ES-I3 (cell line): ENCODE data around the gene CLCF1.

Experiments
- H3K36me3 ChIP-seq: 2 replicates; pipeline ENCODE4 v1.6.1; 2013; ENCODE audit warnings: mild to moderate bottlenecking, low read length, control low read depth, moderate library complexity; ENCODE audit not compliant: insufficient read depth
- H3K4me1 ChIP-seq: 2 replicates; pipeline ENCODE4 v1.6.1; 2013; ENCODE audit warnings: mild to moderate bottlenecking, control low read depth, low read length; ENCODE audit not compliant: insufficient read depth
- H3K9ac ChIP-seq: 2 replicates; pipeline ENCODE4 v1.6.1; 2013; ENCODE audit warnings: low read depth, mild to moderate bottlenecking, low read length, moderate library complexity
- H3K9me3 ChIP-seq: 2 replicates; pipeline ENCODE4 v1.6.1; 2013; ENCODE audit warnings: mild to moderate bottlenecking, low read length, moderate library complexity; ENCODE audit not compliant: control insufficient read depth, insufficient read depth

The CLCF1 gene

DNA sequence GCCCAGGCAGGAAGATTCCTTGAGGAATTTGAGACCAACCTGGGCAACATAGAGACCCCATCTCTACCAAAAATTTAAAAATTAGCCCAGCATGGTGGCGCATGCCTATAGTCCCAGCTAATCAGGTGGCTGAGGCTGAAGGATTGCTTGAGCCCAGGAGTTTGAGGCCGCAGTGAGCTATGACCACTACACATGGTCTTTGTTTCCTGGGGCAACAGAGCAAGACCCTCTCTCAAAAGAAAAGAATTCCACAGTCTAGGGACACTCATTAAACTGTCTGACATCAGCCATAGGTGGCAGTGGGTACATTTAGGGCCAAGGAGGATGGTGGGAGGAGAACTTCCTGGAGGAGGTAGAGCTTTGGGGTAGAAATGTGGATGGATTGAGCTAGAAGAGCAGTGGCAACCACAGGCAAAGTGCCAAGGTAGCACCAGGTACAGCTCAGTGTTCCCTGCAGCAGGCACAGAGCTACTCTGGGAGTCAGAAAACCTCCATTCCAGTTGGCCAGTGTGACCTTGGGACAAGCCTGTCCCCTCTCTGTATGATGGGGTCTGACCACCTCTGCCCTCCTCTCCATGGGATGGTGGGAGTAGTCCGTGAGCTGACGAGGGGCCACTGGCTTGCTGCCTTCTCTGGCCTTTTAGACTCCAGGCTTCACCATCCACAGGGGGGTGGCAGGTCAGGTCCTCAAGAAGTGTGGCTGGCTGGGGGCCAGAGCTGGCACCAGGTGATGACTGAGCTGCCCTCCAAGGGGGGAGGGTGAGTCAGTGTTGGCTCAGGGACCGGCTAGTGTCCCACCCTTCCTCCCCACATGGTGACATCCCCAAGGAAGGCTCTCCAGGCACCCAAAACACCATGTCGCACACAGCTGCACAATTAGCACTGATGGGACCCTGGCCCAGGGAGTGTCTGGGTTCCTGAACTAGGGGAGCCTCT is 3.7 kb upstream of the CLCF1 start:
- Histone ChIP-seq H3K9ac (no peak overlapping the region), H3K4me1 (peaks cover 20% of the 10 kb centered on the region; the same call in 1 of the 2 replicates), H3K9me3 (no peaks in the 10 kb centered on the region), H3K36me3 (no peaks in the 10 kb centered on the region)

DNA sequence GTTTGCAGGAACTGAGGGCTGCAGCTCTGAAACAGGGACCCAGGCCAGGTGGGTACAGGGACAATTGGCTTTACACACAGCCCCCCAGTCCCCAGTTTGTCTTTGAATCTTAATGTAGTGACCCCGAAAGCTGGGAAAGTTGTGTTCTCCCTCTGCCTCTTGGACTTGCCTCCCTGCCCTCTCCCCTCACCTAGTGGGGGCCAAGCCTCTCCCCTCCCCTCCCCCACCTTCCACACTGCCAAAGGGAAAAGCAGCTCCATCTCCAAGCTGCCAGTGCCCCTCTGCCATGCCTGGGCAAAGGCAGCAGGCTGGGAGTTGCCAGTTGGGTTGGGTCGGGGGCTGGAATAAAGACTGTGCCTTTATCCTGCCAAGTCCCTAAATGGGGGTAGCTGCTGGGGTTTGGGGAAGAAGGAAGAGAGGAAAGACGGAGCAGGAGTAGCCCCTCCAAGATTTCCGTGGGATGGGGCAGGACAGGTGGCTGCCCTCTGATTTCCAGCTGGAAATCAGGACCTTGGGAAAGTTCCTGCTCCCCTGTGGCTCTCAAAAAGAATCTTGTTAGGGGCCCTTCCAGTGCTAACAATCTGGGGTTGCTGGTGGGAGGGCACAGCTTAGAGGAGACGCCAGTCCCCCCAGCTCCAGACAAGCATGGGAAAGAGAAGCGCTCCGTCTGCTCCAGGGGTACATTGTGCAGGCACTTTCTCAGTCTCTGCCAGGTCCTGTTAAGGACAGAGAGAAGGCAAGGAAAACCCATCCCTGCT is 2.8 kb upstream of the CLCF1 start:
- Histone ChIP-seq H3K9ac (peak overlapping the region; percentile 4; the same call in 1 of the 2 replicates), H3K36me3 (no peaks in the 10 kb centered on the region), H3K4me1 (peaks cover 27% of the 10 kb centered on the region; the same call in 1 of the 2 replicates), H3K9me3 (no peaks in the 10 kb centered on the region)

GRCh38 chr11:67375320-67376055 is 2.1 kb upstream of the CLCF1 start:
- H3K9ac ChIP-seq = peak overlapping the region; percentile 4; the same call in 1 of the 2 replicates
- H3K36me3 ChIP-seq = no peaks in the 10 kb centered on the region
- H3K9me3 ChIP-seq = no peaks in the 10 kb centered on the region
- peaks cover 33% of the 10 kb centered on the region; the same call in 1 of the 2 replicates for H3K4me1 ChIP-seq

DNA sequence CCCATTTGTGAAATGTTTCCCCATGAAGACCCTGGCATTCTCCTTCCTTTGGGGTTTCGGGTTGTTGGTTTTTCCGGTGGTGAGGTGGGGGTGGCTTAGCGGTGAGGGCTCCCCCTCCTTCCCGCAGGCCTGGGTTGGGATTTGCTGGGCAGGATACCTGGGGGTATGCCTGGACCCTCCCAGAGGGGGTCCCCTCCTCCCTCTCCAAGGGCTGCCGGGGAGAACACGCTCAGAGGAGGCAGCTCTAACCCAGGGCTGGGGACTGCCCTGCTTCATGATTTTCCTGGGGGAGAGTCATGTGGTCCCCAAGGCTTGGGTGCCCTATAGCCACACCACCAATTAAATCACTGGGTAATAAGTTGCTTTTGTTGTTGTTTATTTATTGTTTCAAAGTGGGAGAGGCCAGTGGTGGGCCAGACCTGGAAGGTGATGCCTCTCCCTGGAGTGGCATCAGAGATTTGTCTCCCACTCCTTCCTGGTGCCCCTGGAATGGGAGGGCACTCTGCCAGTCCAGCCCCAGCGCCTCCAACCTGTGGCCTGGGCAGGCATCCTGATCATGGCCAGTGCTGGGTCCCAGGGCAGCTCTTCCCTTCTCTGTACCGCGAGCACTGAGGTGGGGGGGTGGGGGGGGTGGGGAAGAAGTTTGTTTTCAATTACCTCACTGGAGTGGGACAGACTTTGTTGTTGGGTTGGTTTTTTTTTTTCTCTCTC is 1.3 kb upstream of the CLCF1 start:
- peak overlapping the region; percentile 66 for H3K9ac ChIP-seq
- no peaks in the 10 kb centered on the region for H3K36me3 ChIP-seq
- peaks cover 32% of the 10 kb centered on the region; the same call in 1 of the 2 replicates for H3K4me1 ChIP-seq
- H3K9me3 ChIP-seq = no peaks in the 10 kb centered on the region

DNA sequence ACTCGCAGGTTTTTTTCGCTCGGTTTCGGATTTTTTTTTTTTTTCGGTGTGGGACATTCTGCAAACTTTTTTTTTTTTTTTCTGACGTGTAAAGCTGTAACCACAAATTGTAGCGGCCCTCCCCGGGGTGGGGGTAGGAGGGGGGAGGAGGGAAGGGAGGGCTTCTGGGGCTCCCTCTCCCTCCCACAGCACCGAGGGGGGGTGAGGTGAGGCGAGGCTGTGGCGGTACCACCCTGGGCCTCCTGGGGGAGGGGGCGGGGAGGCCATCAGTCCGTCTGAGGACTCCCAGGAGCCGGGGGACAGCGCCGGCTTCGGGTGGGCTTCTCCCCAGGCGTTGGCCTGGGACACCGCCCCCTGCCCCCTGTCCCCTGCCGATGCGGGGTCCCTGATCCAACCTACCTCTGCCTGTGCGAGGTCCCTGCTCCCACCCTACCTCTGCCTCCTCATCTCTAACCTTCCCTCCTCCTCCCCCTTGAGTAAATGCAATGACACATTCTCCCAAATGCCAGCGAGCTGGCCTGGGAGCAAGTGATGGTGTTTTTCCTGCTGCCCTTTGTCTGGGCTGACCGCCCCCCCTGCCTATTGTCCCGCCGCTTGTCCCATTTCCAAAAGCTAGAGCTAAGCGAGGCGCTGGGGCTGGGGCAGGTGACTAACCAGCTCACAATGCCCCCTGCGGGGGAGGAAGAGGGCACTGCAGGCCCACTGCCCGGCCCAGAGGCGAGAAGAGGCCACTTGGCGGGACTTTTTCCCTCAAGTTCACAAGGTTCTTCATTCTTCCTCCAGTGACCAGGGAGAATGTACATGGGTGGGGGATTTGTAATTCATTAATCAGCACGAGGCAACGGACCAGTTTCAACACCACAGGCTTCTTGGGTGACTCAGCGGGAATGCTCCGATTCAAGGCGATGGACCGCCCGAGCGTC is 511 bp upstream of the CLCF1 start:
- Histone ChIP-seq H3K9me3 (no peaks in the 10 kb centered on the region), H3K9ac (peak overlapping the region; percentile 66), H3K36me3 (no peaks in the 10 kb centered on the region), H3K4me1 (peaks cover 24% of the 10 kb centered on the region; the same call in 1 of the 2 replicates)

- Histone ChIP-seq H3K9ac (peak overlapping the region; percentile 66; the same call in 1 of the 2 replicates), H3K36me3 (no peaks in the 10 kb centered on the region), H3K4me1 (peaks cover 21% of the 10 kb centered on the region; the same call in 1 of the 2 replicates), H3K9me3 (no peaks in the 10 kb centered on the region)
Measured at GRCh38 chr11:67372321-67372992, 941 bp downstream of the CLCF1 start.

- Histone ChIP-seq H3K4me1 (peaks cover 20% of the 10 kb centered on the region; the same call in 1 of the 2 replicates), H3K36me3 (no peaks in the 10 kb centered on the region), H3K9me3 (no peaks in the 10 kb centered on the region), H3K9ac (peak overlapping the region; percentile 50; the same call in 1 of the 2 replicates)
Measured at GRCh38 chr11:67371911-67372320, 1.5 kb downstream of the CLCF1 start.

DNA sequence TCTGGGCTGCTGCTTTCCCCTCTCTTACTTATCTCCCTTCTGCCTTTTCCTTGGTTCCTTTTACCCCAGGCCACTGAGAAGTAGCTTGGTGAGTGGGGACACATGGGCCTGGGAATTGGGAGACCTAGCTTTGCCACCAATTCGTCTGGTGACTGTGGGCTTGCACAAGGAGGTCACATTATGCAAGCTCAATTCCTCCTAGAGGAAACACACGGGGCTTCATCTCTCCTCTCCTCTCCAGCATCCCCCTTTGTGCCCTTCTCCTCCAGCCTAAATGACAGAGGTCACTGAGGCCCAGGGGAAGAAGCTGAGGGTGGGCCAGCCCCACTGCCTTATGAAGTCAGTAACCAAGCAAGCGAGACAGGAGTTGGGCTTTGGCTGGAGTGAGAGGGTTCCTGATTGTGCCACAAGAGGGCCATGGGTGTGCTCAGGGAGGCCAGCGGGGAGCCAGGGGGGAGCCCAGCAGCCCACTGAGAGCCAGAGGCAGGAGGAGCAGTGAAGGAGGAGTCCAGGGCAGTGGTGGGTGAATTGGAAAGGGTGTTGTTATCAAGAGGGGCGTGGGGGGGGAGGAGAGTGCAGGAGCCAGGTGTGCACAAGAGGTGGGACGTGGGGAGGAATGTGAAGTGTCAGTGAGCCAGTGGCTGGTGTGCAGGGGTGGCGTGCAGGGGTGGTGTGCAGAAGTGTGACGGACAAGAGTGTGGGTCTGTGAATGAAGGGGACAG is 2.0 kb downstream of the CLCF1 start:
- H3K9ac ChIP-seq = peak overlapping the region; percentile 50; the same call in 1 of the 2 replicates
- no peaks in the 10 kb centered on the region for H3K9me3 ChIP-seq
- H3K36me3 ChIP-seq = no peaks in the 10 kb centered on the region
- H3K4me1 ChIP-seq = peaks cover 17% of the 10 kb centered on the region

DNA sequence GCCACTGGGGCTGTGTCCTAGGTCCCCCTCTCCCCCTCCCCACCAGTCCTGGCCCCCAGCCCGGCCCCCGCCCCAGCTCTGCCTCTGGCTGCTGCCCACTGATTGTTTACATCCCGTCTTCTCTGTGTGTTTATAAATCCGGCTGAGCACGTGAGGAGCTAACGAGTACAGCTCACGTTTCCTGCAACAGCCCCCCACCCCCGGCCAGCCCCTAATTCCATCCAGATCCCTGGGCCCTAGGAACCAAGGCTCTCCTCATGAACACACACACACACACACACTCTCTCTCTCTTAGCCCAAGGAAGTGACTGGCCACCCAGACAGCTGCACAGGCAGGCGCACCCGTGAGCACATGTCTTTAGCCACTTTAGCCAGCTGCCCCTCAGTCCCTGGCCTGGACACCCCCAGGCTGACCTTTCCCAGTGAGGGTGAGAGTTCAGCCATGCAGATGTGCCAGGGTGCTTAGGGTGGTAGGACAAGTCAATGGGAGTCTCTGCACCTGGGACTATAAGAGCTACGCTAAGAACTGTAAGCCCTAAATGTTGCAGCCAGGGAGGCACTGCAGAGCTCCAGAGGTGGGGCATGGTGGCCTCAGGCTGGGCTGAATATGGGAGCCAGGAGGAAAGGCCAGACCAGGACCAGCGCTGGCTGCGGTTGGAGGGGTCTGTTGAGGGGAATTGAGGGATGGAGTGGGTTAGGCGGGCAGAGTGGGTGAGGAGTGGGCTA is 2.9 kb downstream of the CLCF1 start:
- Histone ChIP-seq H3K9me3 (no peaks in the 10 kb centered on the region), H3K4me1 (peaks cover 22% of the 10 kb centered on the region), H3K9ac (no peak overlapping the region), H3K36me3 (no peaks in the 10 kb centered on the region)

DNA sequence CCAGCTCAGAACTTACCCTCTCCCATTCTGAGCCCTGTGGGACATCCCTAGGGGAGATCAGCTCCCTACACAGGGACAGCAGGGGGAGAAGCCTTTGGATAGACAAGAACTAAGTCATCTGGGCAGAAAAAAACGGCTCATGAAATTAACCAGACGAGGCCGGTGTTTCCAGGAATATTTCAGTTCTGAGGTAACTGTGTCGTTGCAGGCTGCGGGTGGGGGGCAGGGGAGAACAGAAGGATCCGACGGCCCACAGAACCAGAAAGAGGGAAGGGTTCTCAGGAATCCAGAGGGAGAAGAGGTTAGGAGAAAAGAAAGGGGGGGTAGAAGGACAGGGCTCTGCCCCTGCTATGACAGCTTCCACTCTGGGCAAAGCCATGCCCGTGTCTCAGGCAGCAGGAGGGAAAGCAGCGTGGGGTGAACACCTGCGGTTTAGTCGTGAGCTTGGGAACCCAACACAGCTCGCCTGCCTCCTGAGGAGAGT is 3.6 kb downstream of the CLCF1 start:
- H3K9me3 ChIP-seq = no peaks in the 10 kb centered on the region
- H3K4me1 ChIP-seq = peaks cover 22% of the 10 kb centered on the region
- H3K9ac ChIP-seq = no peak overlapping the region
- no peaks in the 10 kb centered on the region for H3K36me3 ChIP-seq

- H3K4me1 ChIP-seq = peaks cover 22% of the 10 kb centered on the region
- H3K36me3 ChIP-seq = no peaks in the 10 kb centered on the region
- H3K9me3 ChIP-seq = no peaks in the 10 kb centered on the region
- no peak overlapping the region for H3K9ac ChIP-seq
Measured at GRCh38 chr11:67369275-67369674, 4.1 kb downstream of the CLCF1 start.
